ENCODE measurements around the gene SCN2A. TPM values are rescaled to one million over a fixed set of nuclear protein-coding genes. Genes with fewer than 3 reads are reported as not detected.

SCN2A gene
- total RNA-seq, 1 experiment from 2014 or later: 0.39 TPM

- no peak overlapping the region for H3K27ac Mint-ChIP-seq
- H3K27me3 Mint-ChIP-seq (ENCODE audit: low read depth): no peaks in the 10 kb centered on the region
- no peaks in the 10 kb centered on the region for H3K36me3 Mint-ChIP-seq
- TF ChIP-seq ZNF232 (CRISPR knock-in tag; IDR thresholded peaks at IDR 0.05): no peak
- no peak for TF ChIP-seq TEAD1 (CRISPR knock-in tag; IDR thresholded peaks at IDR 0.05)
- no peak for TF ChIP-seq ZNF416 (CRISPR knock-in tag; IDR thresholded peaks at IDR 0.05)
- TF ChIP-seq, protein P1, sequence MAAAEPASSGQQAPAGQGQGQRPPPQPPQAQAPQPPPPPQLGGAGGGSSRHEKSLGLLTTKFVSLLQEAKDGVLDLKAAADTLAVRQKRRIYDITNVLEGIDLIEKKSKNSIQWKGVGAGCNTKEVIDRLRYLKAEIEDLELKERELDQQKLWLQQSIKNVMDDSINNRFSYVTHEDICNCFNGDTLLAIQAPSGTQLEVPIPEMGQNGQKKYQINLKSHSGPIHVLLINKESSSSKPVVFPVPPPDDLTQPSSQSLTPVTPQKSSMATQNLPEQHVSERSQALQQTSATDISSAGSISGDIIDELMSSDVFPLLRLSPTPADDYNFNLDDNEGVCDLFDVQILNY (CRISPR knock-in tag; IDR thresholded peaks at IDR 0.05): no peak
- no peak for TF ChIP-seq TCF7 (CRISPR knock-in tag; IDR thresholded peaks at IDR 0.05; ENCODE audit: low read depth)
- TF ChIP-seq TP53 (CRISPR knock-in tag; IDR thresholded peaks at IDR 0.05): no peak
- TF ChIP-seq ELF4 (CRISPR knock-in tag; IDR thresholded peaks at IDR 0.05; ENCODE audit: low read depth): no peak
- TF ChIP-seq, protein P2, sequence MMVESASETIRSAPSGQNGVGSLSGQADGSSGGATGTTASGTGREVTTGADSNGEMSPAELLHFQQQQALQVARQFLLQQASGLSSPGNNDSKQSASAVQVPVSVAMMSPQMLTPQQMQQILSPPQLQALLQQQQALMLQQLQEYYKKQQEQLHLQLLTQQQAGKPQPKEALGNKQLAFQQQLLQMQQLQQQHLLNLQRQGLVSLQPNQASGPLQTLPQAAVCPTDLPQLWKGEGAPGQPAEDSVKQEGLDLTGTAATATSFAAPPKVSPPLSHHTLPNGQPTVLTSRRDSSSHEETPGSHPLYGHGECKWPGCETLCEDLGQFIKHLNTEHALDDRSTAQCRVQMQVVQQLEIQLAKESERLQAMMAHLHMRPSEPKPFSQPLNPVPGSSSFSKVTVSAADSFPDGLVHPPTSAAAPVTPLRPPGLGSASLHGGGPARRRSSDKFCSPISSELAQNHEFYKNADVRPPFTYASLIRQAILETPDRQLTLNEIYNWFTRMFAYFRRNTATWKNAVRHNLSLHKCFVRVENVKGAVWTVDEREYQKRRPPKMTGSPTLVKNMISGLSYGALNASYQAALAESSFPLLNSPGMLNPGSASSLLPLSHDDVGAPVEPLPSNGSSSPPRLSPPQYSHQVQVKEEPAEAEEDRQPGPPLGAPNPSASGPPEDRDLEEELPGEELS (CRISPR knock-in tag; IDR thresholded peaks at IDR 0.05): no peak
- no peak for TF ChIP-seq ZNF281 (CRISPR knock-in tag; IDR thresholded peaks at IDR 0.05)
- TF ChIP-seq MYBL2 (CRISPR knock-in tag; IDR thresholded peaks at IDR 0.05): no peak
- TF ChIP-seq MXD4 (CRISPR knock-in tag; IDR thresholded peaks at IDR 0.05; ENCODE audit: borderline replicate concordance): no peak
- no peak for TF ChIP-seq ZNF138 (CRISPR knock-in tag; conservative IDR thresholded peaks at IDR 0.05)
- TF ChIP-seq GABPB1 (CRISPR knock-in tag; IDR thresholded peaks at IDR 0.05): no peak
- no peak for TF ChIP-seq ARID4B (CRISPR knock-in tag; IDR thresholded peaks at IDR 0.05; ENCODE audit: borderline replicate concordance)
- TF ChIP-seq NR2C2 (CRISPR knock-in tag; IDR thresholded peaks at IDR 0.05): no peak
- TF ChIP-seq, protein P3, sequence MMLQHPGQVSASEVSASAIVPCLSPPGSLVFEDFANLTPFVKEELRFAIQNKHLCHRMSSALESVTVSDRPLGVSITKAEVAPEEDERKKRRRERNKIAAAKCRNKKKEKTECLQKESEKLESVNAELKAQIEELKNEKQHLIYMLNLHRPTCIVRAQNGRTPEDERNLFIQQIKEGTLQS (CRISPR knock-in tag; conservative IDR thresholded peaks at IDR 0.05): no peak
- no peak overlapping the region for H3K4me3 Mint-ChIP-seq
- ChIA-PET POLR2A (no interaction called here), CTCF (no interaction called here)
- no peak for ATAC-seq
- peaks cover 3% of the 10 kb centered on the region; the same call in 1 of the 2 replicates for H3K9me3 Mint-ChIP-seq
- no peak for DNase-seq (ENCODE audit: low spot score)
- H3K4me1 Mint-ChIP-seq: no peaks in the 10 kb centered on the region
These were observed 110.0 kb downstream of the SCN2A start for GRCh38 chr2:165349181-165349580.

- no peaks in the 10 kb centered on the region for H3K27me3 Mint-ChIP-seq (ENCODE audit: low read depth)
- H3K4me3 Mint-ChIP-seq: no peak overlapping the region
- no peak for DNase-seq (ENCODE audit: low spot score)
- H3K9me3 Mint-ChIP-seq: no peaks in the 10 kb centered on the region
- H3K36me3 Mint-ChIP-seq: no peaks in the 10 kb centered on the region
- H3K4me1 Mint-ChIP-seq: peaks cover 15% of the 10 kb centered on the region
- ChIA-PET POLR2A (interaction anchor here (0.5 kb wide), 1 partner anchor 1104 kb away, joined by 4 read pairs; no protein-coding TSS in a partner anchor), CTCF (no interaction called here)
- H3K27ac Mint-ChIP-seq: no peak overlapping the region
- no peak for ATAC-seq
- TF ChIP-seq HMGXB4 (CRISPR knock-in tag; IDR thresholded peaks at IDR 0.05): no peak
- TF ChIP-seq JAZF1 (CRISPR knock-in tag; IDR thresholded peaks at IDR 0.05): no peak
- TF ChIP-seq AR (CRISPR knock-in tag; IDR thresholded peaks at IDR 0.05): no peak
- no peak for TF ChIP-seq CBFB (CRISPR knock-in tag; IDR thresholded peaks at IDR 0.05; ENCODE audit: low read depth)
- no peak for TF ChIP-seq SOX15 (CRISPR knock-in tag; IDR thresholded peaks at IDR 0.05)
- TF ChIP-seq ZNF396 (CRISPR knock-in tag; IDR thresholded peaks at IDR 0.05; ENCODE audit: borderline replicate concordance): no peak
These were observed 118.5 kb downstream of the SCN2A start for GRCh38 chr2:165357758-165358157.

All from WTC11 (cell line).